CD14-positive monocyte (primary cell): ENCODE measurements around the gene DDAH1. TPM values are rescaled to one million over a fixed set of nuclear protein-coding genes. Genes with fewer than 3 reads are reported as not detected.

Experiments used
- DNase-seq, 3 donors: peaks; one replicate each; pipeline ENCODE4 v3.0.0-alpha.2; 2011 to 2022
- H2AFZ ChIP-seq: 2 replicates; pipeline ENCODE4 v1.6.0; 2012; ENCODE audit warnings: mild to moderate bottlenecking, low read depth, low read length, inconsistent platforms; ENCODE audit not compliant: insufficient read depth, poor library complexity, severe bottlenecking
- H3K27ac ChIP-seq, 2 donors: 1 replicate in 1 of 2; 2 replicates in 1 of 2; pipeline ENCODE4 v1.5.1; 2012 to 2013; ENCODE audit warnings: low read length in 2 of 2, control low read depth in 1 of 2, inconsistent platforms in 1 of 2, low read depth in 1 of 2, mild to moderate bottlenecking in 1 of 2
- H3K27me3 ChIP-seq, 2 donors: one replicate each; pipeline versions ENCODE4 v1.6.0 to v1.6.1; 2011 to 2013; ENCODE audit warnings: low read length in 2 of 2; ENCODE audit not compliant: control insufficient read depth in 2 of 2, insufficient read depth in 2 of 2
- H3K36me3 ChIP-seq, 2 donors: replicated peaks in 1 of 2; 1 replicate in 1 of 2; 2 replicates in 1 of 2; pipeline versions ENCODE4 v1.5.1 to v1.6.1; 2012 to 2013; ENCODE audit warnings: low read length in 2 of 2, control low read depth in 1 of 2, inconsistent platforms in 1 of 2, mild to moderate bottlenecking in 1 of 2; ENCODE audit not compliant: insufficient read depth in 2 of 2, control insufficient read depth in 1 of 2
- H3K4me1 ChIP-seq, 2 donors: 1 replicate in 1 of 2; 2 replicates in 1 of 2; pipeline versions ENCODE4 v1.5.1 to v1.6.1; 2012 to 2013; ENCODE audit warnings: low read length in 2 of 2, control low read depth in 1 of 2, inconsistent platforms in 1 of 2, mild to moderate bottlenecking in 1 of 2, moderate library complexity in 1 of 2; ENCODE audit not compliant: insufficient read depth in 2 of 2, control insufficient read depth in 1 of 2
- H3K4me2 ChIP-seq: replicated peaks from 2 replicates; pipeline ENCODE3; 2012; ENCODE audit warnings: low read length, moderate library complexity, mild to moderate bottlenecking; ENCODE audit not compliant: poor library complexity, severe bottlenecking; ENCODE audit errors: extremely low read depth
- H3K4me3 ChIP-seq, 3 experiments: fragments of 200-600 bp in 1 of 3; sonication (generic) in 1 of 3; replicated peaks in 1 of 3; 1 replicate in 2 of 3; 2 replicates in 1 of 3; pipeline ENCODE4 v1.5.1; 2011 to 2013; ENCODE audit warnings: low read length in 3 of 3, mild to moderate bottlenecking in 3 of 3, control low read depth in 2 of 3, low read depth in 2 of 3, inconsistent platforms in 1 of 3, moderate library complexity in 1 of 3
- H3K79me2 ChIP-seq: 2 replicates; pipeline ENCODE4 v1.6.0; 2012; ENCODE audit warnings: mild to moderate bottlenecking, control low read depth, inconsistent platforms, low read length, moderate library complexity; ENCODE audit not compliant: insufficient read depth
- H3K9ac ChIP-seq: 2 replicates; pipeline ENCODE4 v1.6.0; 2017; ENCODE audit warnings: low read length, mild to moderate bottlenecking; ENCODE audit not compliant: insufficient read depth, poor library complexity, severe bottlenecking
- H3K9me3 ChIP-seq, 2 donors: replicated peaks in 1 of 2; 1 replicate in 1 of 2; 2 replicates in 1 of 2; pipeline versions ENCODE4 v1.5.1 to v1.6.1; 2012 to 2013; ENCODE audit warnings: low read length in 2 of 2, control low read depth in 1 of 2; ENCODE audit not compliant: control insufficient read depth in 1 of 2, insufficient read depth in 1 of 2
- H4K20me1 ChIP-seq: 2 replicates; pipeline ENCODE4 v1.6.0; 2012; ENCODE audit warnings: mild to moderate bottlenecking, low read length, control low read depth, moderate library complexity; ENCODE audit not compliant: insufficient read depth
- H3K27ac Mint-ChIP-seq, 7 donors: one replicate each; pipeline ENCODE4 v1.8.0; 2020; ENCODE audit warnings: mild to moderate bottlenecking in 7 of 7, mixed read lengths in 7 of 7, moderate library complexity in 6 of 7, inconsistent platforms in 2 of 7
- H3K27me3 Mint-ChIP-seq, 3 donors: one replicate each; pipeline ENCODE4 v1.8.0; 2021 to 2022; ENCODE audit warnings: low read depth in 3 of 3, mild to moderate bottlenecking in 3 of 3, mixed read lengths in 3 of 3, moderate library complexity in 3 of 3, inconsistent platforms in 1 of 3
- H3K36me3 Mint-ChIP-seq, 2 donors: one replicate each; pipeline ENCODE4 v1.8.0; 2020; ENCODE audit warnings: mixed read lengths in 2 of 2, inconsistent platforms in 1 of 2, mild to moderate bottlenecking in 1 of 2
- H3K4me1 Mint-ChIP-seq: one replicate; pipeline ENCODE4 v1.8.0; 2020; ENCODE audit warnings: mild to moderate bottlenecking, mixed read lengths
- H3K4me3 Mint-ChIP-seq, 2 donors: one replicate each; pipeline ENCODE4 v1.8.0; 2020; ENCODE audit warnings: mild to moderate bottlenecking in 2 of 2, mixed read lengths in 2 of 2, moderate library complexity in 1 of 2
- H3K9me3 Mint-ChIP-seq, 7 donors: one replicate each; pipeline ENCODE4 v1.8.0; 2020 to 2022; ENCODE audit warnings: mixed read lengths in 7 of 7, mild to moderate bottlenecking in 6 of 7, moderate library complexity in 6 of 7, inconsistent platforms in 2 of 7
- CTCF ChIP-seq: fragments of 200-600 bp; IDR thresholded peaks from one replicate; pipeline ENCODE4 v1.8.0; 2022; ENCODE audit warnings: antibody characterized with exemption, mild to moderate bottlenecking
- WGBS: methylation state at CpG from one replicate; pipeline ENCODE4 v1.1.5; 2013; ENCODE audit warnings: missing lambda C conversion rate; ENCODE audit not compliant: insufficient coverage; 5-methylcytosine and 5-hydroxymethylcytosine counted together
- intact Hi-C, 2 donors: fragments of 100-400 bp; cut with micrococcal nuclease; formaldehyde crosslinking; loops; one replicate each; pipeline versions ENCODE4 v1.15.0 to v1.15.1; 2023
- polyA plus RNA-seq, 3 donors: library from polyadenylated mRNA; depleted of rRNA in 1 of 3; unstranded in 2 of 3; stranded (reverse) in 1 of 3; fragments of 300-500 nt in 2 of 3; fragments of >200 nt in 1 of 3; fragmentation: Illumina TruSeq in 2 of 3; gene quantifications; 1 replicate in 2 of 3; 2 replicates in 1 of 3; pipeline ENCODE4 v1.2.3, GENCODE V29; 2012 to 2021

The DDAH1 gene
- polyA plus RNA-seq, 3 donors = not detected

GRCh38 chr1:85404408-85404807 is 60.6 kb downstream of the DDAH1 start:
- no peaks in the 10 kb centered on the region for H3K79me2 ChIP-seq
- no peaks in the 10 kb centered on the region for H4K20me1 ChIP-seq
- H3K4me3 ChIP-seq = no peak overlapping the region
- H3K9me3 ChIP-seq = no peaks in the 10 kb centered on the region
- H3K4me3 Mint-ChIP-seq = no peak overlapping the region
- no peaks in the 10 kb centered on the region for H3K36me3 ChIP-seq
- intact Hi-C loops = no loop called here
- no peak overlapping the region for H2AFZ ChIP-seq
- H3K4me2 ChIP-seq = no peak overlapping the region
- no peaks in the 10 kb centered on the region for H3K9me3 Mint-ChIP-seq
- no peak overlapping the region for H3K27ac ChIP-seq
- no peak for TF ChIP-seq CTCF
- peaks cover 0 to 2% (median 0%) of the 10 kb centered on the region in 3 donors for H3K27me3 Mint-ChIP-seq
- H3K27me3 ChIP-seq = no peaks in the 10 kb centered on the region
- 90% methylated on average over 2 of the region's 5 CpGs for WGBS
- no peak overlapping the region for H3K27ac Mint-ChIP-seq
- H3K4me1 ChIP-seq = no peaks in the 10 kb centered on the region
- no peak for DNase-seq
- no peaks in the 10 kb centered on the region for H3K4me1 Mint-ChIP-seq
- H3K36me3 Mint-ChIP-seq = no peaks in the 10 kb centered on the region
- H3K9ac ChIP-seq = no peak overlapping the region

- H3K9me3 ChIP-seq = no peaks in the 10 kb centered on the region
- intact Hi-C loops = no loop called here
- Mint-ChIP-seq H3K4me1 (no peaks in the 10 kb centered on the region), H3K27me3 (peaks cover 0 to 5% (median 1%) of the 10 kb centered on the region in 3 donors), H3K27ac (no peak overlapping the region), H3K4me3 (no peak overlapping the region), H3K36me3 (no peaks in the 10 kb centered on the region), H3K9me3 (peaks cover 0 to 3% (median 0%) of the 10 kb centered on the region in 7 donors)
- H3K79me2 ChIP-seq = no peaks in the 10 kb centered on the region
- H3K4me2 ChIP-seq = no peak overlapping the region
- H3K27me3 ChIP-seq = no peaks in the 10 kb centered on the region
- DNase-seq = no peak
- no peak overlapping the region for H3K9ac ChIP-seq
- no peaks in the 10 kb centered on the region for H3K36me3 ChIP-seq
- H3K27ac ChIP-seq = no peak overlapping the region
- no peak overlapping the region for H3K4me3 ChIP-seq
- WGBS = 86% methylated on average over 2 of the region's 6 CpGs
- TF ChIP-seq CTCF = no peak
- no peaks in the 10 kb centered on the region for H3K4me1 ChIP-seq
- H2AFZ ChIP-seq = no peak overlapping the region
- no peaks in the 10 kb centered on the region for H4K20me1 ChIP-seq
Measured at GRCh38 chr1:85398391-85399064, 66.4 kb downstream of the DDAH1 start.
